Psoas muscle (tissue), 8 donors: ENCODE data around the gene LONRF2. TPM values are rescaled to one million over a fixed set of nuclear protein-coding genes. Genes with fewer than 3 reads are reported as not detected.

Experiments used
- ATAC-seq, 4 donors: fragments of 200-7000 bp; cut with Tn5 transposase; one replicate each; pipeline ENCODE4 v1.9.1; 2020; ENCODE audit warnings: moderate library complexity in 3 of 4, mild to moderate bottlenecking in 2 of 4
- DNase-seq, 2 donors: peaks; one replicate each; pipeline ENCODE4 v3.0.0-alpha.2; 2020
- H3K27ac ChIP-seq: fragments of 200-600 bp; one replicate; pipeline ENCODE4 v1.8.0; 2022
- H3K27me3 ChIP-seq, 3 donors: fragments of 200-600 bp in 1 of 3; one replicate each; pipeline versions ENCODE4 v1.6.1 to v1.8.0; 2013 to 2022; ENCODE audit warnings: low read length in 2 of 3, mild to moderate bottlenecking in 2 of 3, moderate library complexity in 1 of 3; ENCODE audit not compliant: insufficient read depth in 3 of 3
- H3K36me3 ChIP-seq, 2 donors: fragments of 200-600 bp in 1 of 2; one replicate each; pipeline versions ENCODE4 v1.6.1 to v1.8.0; 2013 to 2022; ENCODE audit warnings: low read depth in 1 of 2, mild to moderate bottlenecking in 1 of 2, moderate library complexity in 1 of 2; ENCODE audit not compliant: insufficient read depth in 1 of 2
- H3K4me1 ChIP-seq: fragments of 200-600 bp; one replicate; pipeline ENCODE4 v1.8.0; 2022
- H3K4me3 ChIP-seq: fragments of 200-600 bp; one replicate; pipeline ENCODE4 v1.8.0; 2022; ENCODE audit warnings: mild to moderate bottlenecking
- H3K9me3 ChIP-seq: fragments of 200-600 bp; one replicate; pipeline ENCODE4 v1.8.0; 2022
- CTCF ChIP-seq: fragments of 200-600 bp; IDR thresholded peaks from one replicate; pipeline ENCODE4 v1.8.0; 2022; ENCODE audit warnings: antibody characterized with exemption
- WGBS, 3 donors: extraction: QIAGEN DNeasy Blood & Tissue Kit; methylation state at CpG; one replicate each; pipeline versions ENCODE4 v1.1.6 to v1.1.7; 2013; 5-methylcytosine and 5-hydroxymethylcytosine counted together
- intact Hi-C, 2 donors: fragments of 100-400 bp; cut with DNase I; formaldehyde crosslinking; loops; one replicate each; pipeline versions ENCODE4 v1.11.0 to v1.14.2; 2022
- polyA plus RNA-seq, 3 donors: library from polyadenylated mRNA; stranded (reverse); fragments of 200-250 nt; gene quantifications; one replicate each; pipeline ENCODE4 v1.2.3, GENCODE V29; 2013
- total RNA-seq, 4 donors: library from RNA; stranded (reverse); fragmentation: NEBNext Ultra II Directional in 2 of 4; extraction: Animal tissue kit (Norgen Biotek cat#: 25700) in 2 of 4; gene quantifications; one replicate each; pipeline versions ENCODE4 v1.2.1 to v1.2.4, GENCODE V29; 2021 to 2023
- donor health status: healthy with polysubstance abuse.
- donor health status: DM: no; HTN: no; CAD: no; lungs with moderate emphysema.
- donor health status: Bipolar disorder and iron deficiency.
- donor health status: healthy.
- donor health status: DM: yes; HTN: yes; CAD: no.
- donor health status: DM: no; HTN: no; CAD: no.
- donor health status: DM: no; HTN: no; CAD: no.
- donor health status: DM: yes; HTN: yes; CAD: no.

The LONRF2 gene
- total and polyA plus RNA-seq, 7 donors: 0.22 to 11.5 (median 5.7) TPM

DNA sequence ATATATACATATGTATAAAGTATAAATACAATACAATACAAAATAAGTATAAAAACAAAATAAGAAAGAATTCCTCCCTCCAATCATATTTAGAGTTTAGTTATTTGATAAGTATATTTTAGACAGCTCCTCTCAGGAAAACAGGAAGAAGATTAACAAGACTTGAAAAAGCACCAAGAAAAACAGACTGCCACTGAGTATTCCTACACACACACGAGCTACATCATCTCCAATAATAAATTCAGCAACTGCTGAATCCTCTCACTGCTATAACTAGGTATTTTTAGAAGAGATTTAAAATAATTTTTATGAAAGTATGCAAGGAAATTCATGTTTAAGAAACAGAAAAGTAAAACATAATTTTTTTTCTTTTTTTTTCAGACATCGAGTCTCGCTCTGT is 13.0 kb downstream of the LONRF2 start:
- H3K4me1 ChIP-seq: no peaks in the 10 kb centered on the region
- no peak for ATAC-seq
- intact Hi-C loops: no loop called here
- H3K27me3 ChIP-seq: no peaks in the 10 kb centered on the region
- no peak for DNase-seq
- H3K9me3 ChIP-seq: no peaks in the 10 kb centered on the region
- no peak overlapping the region for H3K4me3 ChIP-seq
- H3K36me3 ChIP-seq: peaks cover 0 to 7% of the 10 kb centered on the region in 2 donors
- no peak for TF ChIP-seq CTCF
- WGBS, 3 donors: 88 to 94% (median 92%) methylated on average over 3 of the region's 3 CpGs
- H3K27ac ChIP-seq: no peak overlapping the region

- DNase-seq: no peak
- H3K36me3 ChIP-seq: peaks cover 0 to 18% of the 10 kb centered on the region in 2 donors
- H3K4me1 ChIP-seq: no peaks in the 10 kb centered on the region
- 89 to 100% (median 90%) methylated on average over 1 of the region's 1 CpG for WGBS, 3 donors
- no peak overlapping the region for H3K27ac ChIP-seq
- intact Hi-C loops: no loop called here
- H3K4me3 ChIP-seq: no peak overlapping the region
- no peaks in the 10 kb centered on the region for H3K27me3 ChIP-seq
- H3K9me3 ChIP-seq: no peaks in the 10 kb centered on the region
- TF ChIP-seq CTCF: no peak
- no peak for ATAC-seq
These were observed 18.6 kb downstream of the LONRF2 start for GRCh38 chr2:100303744-100304143.

DNA sequence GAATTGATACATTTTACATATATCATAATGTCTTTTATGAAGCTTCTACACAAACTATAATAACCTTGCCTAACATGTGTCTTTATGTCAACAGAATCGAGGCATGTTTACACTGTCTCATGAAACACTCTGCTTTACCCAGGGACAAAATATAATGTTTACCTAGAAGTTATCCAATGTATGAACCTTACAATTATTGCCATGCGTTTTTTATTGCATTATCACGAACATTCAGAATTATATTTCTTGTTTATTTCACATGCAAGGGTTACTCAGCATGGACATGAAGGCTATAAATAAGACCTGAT is 19.8 kb downstream of the LONRF2 start:
- no peak overlapping the region for H3K4me3 ChIP-seq
- no peaks in the 10 kb centered on the region for H3K9me3 ChIP-seq
- no peaks in the 10 kb centered on the region for H3K27me3 ChIP-seq
- H3K27ac ChIP-seq: no peak overlapping the region
- no peaks in the 10 kb centered on the region for H3K4me1 ChIP-seq
- no peak for TF ChIP-seq CTCF
- peaks cover 0 to 25% of the 10 kb centered on the region in 2 donors for H3K36me3 ChIP-seq
- DNase-seq (no peak), ATAC-seq (no peak)
- intact Hi-C loops: no loop called here
- WGBS, 3 donors: 89 to 93% (median 93%) methylated on average over 3 of the region's 3 CpGs

- Histone ChIP-seq H3K36me3 (peaks cover 0 to 27% of the 10 kb centered on the region in 2 donors), H3K4me3 (no peak overlapping the region), H3K27ac (no peak overlapping the region), H3K9me3 (no peaks in the 10 kb centered on the region), H3K27me3 (no peaks in the 10 kb centered on the region), H3K4me1 (no peaks in the 10 kb centered on the region)
- intact Hi-C loops: no loop called here
- DNase-seq (no peak), ATAC-seq (no peak)
- TF ChIP-seq CTCF: no peak
- WGBS, 3 donors: 78 to 82% (median 79%) methylated on average over 7 of the region's 7 CpGs
These were observed 20.3 kb downstream of the LONRF2 start for GRCh38 chr2:100301881-100302584.

GRCh38 chr2:100299548-100299947 is 22.8 kb downstream of the LONRF2 start:
- Histone ChIP-seq H3K27ac (no peak overlapping the region), H3K36me3 (peaks cover 0 to 23% of the 10 kb centered on the region in 2 donors), H3K9me3 (no peaks in the 10 kb centered on the region), H3K27me3 (no peaks in the 10 kb centered on the region), H3K4me1 (no peaks in the 10 kb centered on the region), H3K4me3 (no peak overlapping the region)
- TF ChIP-seq CTCF: no peak
- DNase-seq: no peak
- ATAC-seq: no peak
- 70 to 84% (median 77%) methylated on average over 5 of the region's 5 CpGs for WGBS, 3 donors
- intact Hi-C loops: no loop called here
